OCI-LY3 (cell line): Measurements from ENCODE around the gene ACTR3.
A peak's percentile ranks its signal among the peaks of the same experiment; 100 is the strongest.

Experiments
- H2AFZ ChIP-seq: fragments of 200-600, 300-600 bp; shearing (Covaris generic); 2 replicates; pipeline ENCODE4 v1.6.0; 2014; ENCODE audit warnings: antibody characterized with exemption, low read depth, low read length
- H3K27ac ChIP-seq: fragments of 200-600, 300-600 bp; sonication (generic); 2 replicates; pipeline ENCODE4 v1.5.1; 2014; ENCODE audit warnings: mild to moderate bottlenecking, low read length, moderate library complexity, mixed read lengths
- H3K27me3 ChIP-seq: fragments of 200-600, 300-600 bp; sonication (generic); 2 replicates; pipeline ENCODE4 v1.6.1; 2014; ENCODE audit warnings: low read depth, low read length, mixed read lengths
- H3K36me3 ChIP-seq: fragments of 200-600, 300-600 bp; sonication (generic); replicated peaks from 2 replicates; pipeline ENCODE3; 2014; ENCODE audit warnings: low read depth, low read length, mixed read lengths
- H3K4me1 ChIP-seq: fragments of 300-600, 200-600 bp; sonication (generic); 2 replicates; pipeline ENCODE4 v1.6.1; 2014; ENCODE audit warnings: low read length, mixed read lengths
- H3K4me2 ChIP-seq: fragments of 200-600, 300-600 bp; sonication (generic); 2 replicates; pipeline ENCODE4 v1.6.1; 2014; ENCODE audit warnings: low read length, mixed read lengths
- H3K4me3 ChIP-seq: fragments of 300-600, 200-600 bp; sonication (generic); 2 replicates; pipeline ENCODE4 v1.5.1; 2014; ENCODE audit warnings: antibody characterized with exemption, mild to moderate bottlenecking, low read length, moderate library complexity
- H3K79me2 ChIP-seq: fragments of 300-600, 200-600 bp; shearing (Covaris generic); 2 replicates; pipeline ENCODE4 v1.6.1; 2014; ENCODE audit warnings: mild to moderate bottlenecking, low read length, mixed read lengths
- H3K9ac ChIP-seq: fragments of 300-600, 200-600 bp; shearing (Covaris generic); 2 replicates; pipeline ENCODE4 v1.6.0; 2014; ENCODE audit warnings: mild to moderate bottlenecking, low read length, moderate library complexity
- H3K9me3 ChIP-seq: fragments of 200-600, 300-600 bp; shearing (Covaris generic); 2 replicates; pipeline ENCODE4 v1.6.1; 2014; ENCODE audit warnings: low read length, mixed read lengths; ENCODE audit not compliant: insufficient read depth
- H4K20me1 ChIP-seq: fragments of 200-600, 300-600 bp; sonication (generic); 2 replicates; pipeline ENCODE4 v1.6.1; 2016; ENCODE audit warnings: low read length, mixed read lengths; ENCODE audit not compliant: insufficient read depth
- CTCF ChIP-seq: fragments of 200-600, 300-600 bp; sonication (generic); IDR thresholded peaks from 2 replicates; pipeline ENCODE4 v1.5.1; 2014; ENCODE audit warnings: antibody characterized with exemption, low read length, low read depth
- EZH2phosphoT487 ChIP-seq: fragments of 200-600 bp; shearing (Covaris generic); IDR thresholded peaks from 2 replicates; pipeline ENCODE4 v1.6.1; 2018; ENCODE audit warnings: antibody characterized with exemption, mixed run types, low read depth

The ACTR3 gene

GRCh38 chr2:113879457-113879856 lies 10.4 kb upstream of the ACTR3 start:
- no peak overlapping the region for H2AFZ ChIP-seq
- H3K27me3 ChIP-seq, result no peaks in the 10 kb centered on the region
- no peak overlapping the region for H3K27ac ChIP-seq
- no peak overlapping the region for H3K4me3 ChIP-seq
- H3K79me2 ChIP-seq, result no peaks in the 10 kb centered on the region
- peaks cover 15% of the 10 kb centered on the region for H3K36me3 ChIP-seq
- TF ChIP-seq EZH2phosphoT487 (no peak), CTCF (no peak)
- H3K4me2 ChIP-seq, result no peak overlapping the region
- H3K9ac ChIP-seq, result no peak overlapping the region
- H4K20me1 ChIP-seq, result no peaks in the 10 kb centered on the region
- no peaks in the 10 kb centered on the region for H3K4me1 ChIP-seq
- no peaks in the 10 kb centered on the region for H3K9me3 ChIP-seq

GRCh38 chr2:113886479-113887008 lies 3.3 kb upstream of the ACTR3 start:
- peak overlapping the region; percentile 87 for H3K4me3 ChIP-seq
- no peaks in the 10 kb centered on the region for H3K9me3 ChIP-seq
- no peak overlapping the region for H2AFZ ChIP-seq
- peak overlapping the region; percentile 77 for H3K27ac ChIP-seq
- H3K4me1 ChIP-seq, result peaks cover 35% of the 10 kb centered on the region
- H3K9ac ChIP-seq, result peak overlapping the region; percentile 26; the same call in 1 of the 2 replicates
- H3K79me2 ChIP-seq, result peaks cover 60% of the 10 kb centered on the region
- H3K27me3 ChIP-seq, result no peaks in the 10 kb centered on the region
- no peak for TF ChIP-seq EZH2phosphoT487
- no peak for TF ChIP-seq CTCF
- H3K36me3 ChIP-seq, result peaks cover 36% of the 10 kb centered on the region
- H4K20me1 ChIP-seq, result peaks cover 6% of the 10 kb centered on the region; the same call in 1 of the 2 replicates
- H3K4me2 ChIP-seq, result peak overlapping the region; percentile 98

GRCh38 chr2:113887009-113887792 lies 2.7 kb upstream of the ACTR3 start:
- Histone ChIP-seq H3K36me3 (peaks cover 39% of the 10 kb centered on the region), H3K4me2 (peak overlapping the region; percentile 98), H4K20me1 (peaks cover 11% of the 10 kb centered on the region), H3K9ac (peak overlapping the region; percentile 26; the same call in 1 of the 2 replicates), H3K27me3 (no peaks in the 10 kb centered on the region), H3K27ac (peak overlapping the region; percentile 77), H3K4me1 (peaks cover 39% of the 10 kb centered on the region), H3K79me2 (peaks cover 67% of the 10 kb centered on the region), H3K4me3 (peak overlapping the region; percentile 87), H3K9me3 (no peaks in the 10 kb centered on the region), H2AFZ (no peak overlapping the region)
- TF ChIP-seq EZH2phosphoT487, result no peak
- no peak for TF ChIP-seq CTCF

- H3K4me3 ChIP-seq, result peak overlapping the region; percentile 87
- peaks cover 47% of the 10 kb centered on the region for H3K36me3 ChIP-seq
- peak overlapping the region; percentile 89 for H3K27ac ChIP-seq
- H4K20me1 ChIP-seq, result peaks cover 28% of the 10 kb centered on the region
- H3K27me3 ChIP-seq, result no peaks in the 10 kb centered on the region
- H3K79me2 ChIP-seq, result peaks cover 83% of the 10 kb centered on the region
- TF ChIP-seq CTCF, result no peak
- no peak for TF ChIP-seq EZH2phosphoT487
- H3K9me3 ChIP-seq, result no peaks in the 10 kb centered on the region
- H3K9ac ChIP-seq, result peak overlapping the region; percentile 92
- H3K4me2 ChIP-seq, result peak overlapping the region; percentile 98
- H2AFZ ChIP-seq, result no peak overlapping the region
- H3K4me1 ChIP-seq, result peaks cover 54% of the 10 kb centered on the region
These were observed 1.0 kb upstream of the ACTR3 start for GRCh38 chr2:113888641-113889470.
